Measurements from ENCODE around the gene FEZ2.

DNA sequence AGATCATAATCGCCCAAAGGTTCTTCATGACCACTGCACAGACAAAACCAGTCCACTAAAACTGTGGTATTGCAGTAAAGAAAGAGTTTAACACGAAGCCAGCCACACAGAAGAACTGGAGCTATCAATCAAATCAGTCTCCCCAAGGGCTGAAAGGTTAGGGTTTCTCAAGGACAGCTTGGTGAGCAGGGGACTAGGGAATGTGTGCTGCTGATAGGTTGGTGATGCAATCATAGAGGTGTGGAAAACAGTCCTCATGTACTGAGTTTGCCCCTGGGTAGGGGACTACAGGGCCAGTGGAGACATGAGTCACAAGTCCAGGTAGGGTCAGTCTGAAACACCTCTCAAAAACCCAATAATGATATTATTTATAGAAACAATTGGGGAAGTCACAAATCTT is 27.3 kb upstream of the FEZ2 start:
- TF ChIP-seq TBP (IDR thresholded peaks at IDR 0.05; ENCODE audit: low read depth, low read length) = no peak
- TF ChIP-seq SP1 (IDR thresholded peaks at IDR 0.05; ENCODE audit: low read depth, low read length) = no peak
- TF ChIP-seq CTCF (IDR thresholded peaks at IDR 0.05; ENCODE audit: control extremely low read depth in 1 of 3, insufficient read depth in 1 of 3, low read depth in 1 of 3, low read length in 3 of 3) = no peak
- TF ChIP-seq SP2 (IDR thresholded peaks at IDR 0.05; ENCODE audit: low read length) = no peak
- TF ChIP-seq RAD21 (IDR thresholded peaks at IDR 0.05 in 1 of 2, conservative IDR thresholded peaks at IDR 0.05 in 1 of 2; ENCODE audit: low read depth in 2 of 2, low read length in 2 of 2) = no peak
- no peak for TF ChIP-seq POLR2A (IDR thresholded peaks at IDR 0.05; ENCODE audit: control extremely low read depth in 1 of 2, low read depth in 2 of 2, low read length in 2 of 2)
- TF ChIP-seq ASH2L (IDR thresholded peaks at IDR 0.05; ENCODE audit: low read length) = no peak
- TF ChIP-seq, protein P1, sequence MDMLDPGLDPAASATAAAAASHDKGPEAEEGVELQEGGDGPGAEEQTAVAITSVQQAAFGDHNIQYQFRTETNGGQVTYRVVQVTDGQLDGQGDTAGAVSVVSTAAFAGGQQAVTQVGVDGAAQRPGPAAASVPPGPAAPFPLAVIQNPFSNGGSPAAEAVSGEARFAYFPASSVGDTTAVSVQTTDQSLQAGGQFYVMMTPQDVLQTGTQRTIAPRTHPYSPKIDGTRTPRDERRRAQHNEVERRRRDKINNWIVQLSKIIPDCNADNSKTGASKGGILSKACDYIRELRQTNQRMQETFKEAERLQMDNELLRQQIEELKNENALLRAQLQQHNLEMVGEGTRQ (IDR thresholded peaks at IDR 0.05; ENCODE audit: low read length) = no peak
- no peak for TF ChIP-seq POLR2AphosphoS5 (IDR thresholded peaks at IDR 0.05; ENCODE audit: low read depth, low read length)
- TF ChIP-seq EZH2 (IDR thresholded peaks at IDR 0.05; ENCODE audit: low read depth, low read length, severe bottlenecking) = no peak
- no peak for TF ChIP-seq RFX5 (IDR thresholded peaks at IDR 0.05; ENCODE audit: borderline replicate concordance, low read depth, low read length)
- TF ChIP-seq CBX5 (IDR thresholded peaks at IDR 0.05; ENCODE audit: low read depth, low read length) = no peak
